ENCODE data around the gene NCOA6.
"Not testable (repeated sequence)": the region's sequence is repeated elsewhere in the genome, so short reads cannot be mapped to it uniquely, and the experiment has no call there.

The NCOA6 gene

GRCh38 chr20:34824026-34824425 is 1.4 kb downstream of the NCOA6 start:
- DNase-seq (ENCODE audit: low spot score): no peak
- in situ Hi-C loops (cut with MboI; ENCODE audit: low sequenced_read_pairs, unreplicated experiment): no loop called here
- TF ChIP-seq CTCF (IDR thresholded peaks at IDR 0.05; ENCODE audit: borderline replicate concordance, control extremely low read depth, extremely low read depth, insufficient read depth, missing control alignments): no peak

GRCh38 chr20:34820805-34821578 is 4.5 kb downstream of the NCOA6 start:
- no peak for DNase-seq (ENCODE audit: low spot score)
- no peak for TF ChIP-seq CTCF (IDR thresholded peaks at IDR 0.05; ENCODE audit: borderline replicate concordance, control extremely low read depth, extremely low read depth, insufficient read depth, missing control alignments)
- in situ Hi-C loops (cut with MboI; ENCODE audit: low sequenced_read_pairs, unreplicated experiment): no loop called here

GRCh38 chr20:34817801-34818200 is 7.7 kb downstream of the NCOA6 start:
- DNase-seq (ENCODE audit: low spot score): no peak
- no peak for TF ChIP-seq CTCF (IDR thresholded peaks at IDR 0.05; ENCODE audit: borderline replicate concordance, control extremely low read depth, extremely low read depth, insufficient read depth, missing control alignments)
- in situ Hi-C loops (cut with MboI; ENCODE audit: low sequenced_read_pairs, unreplicated experiment): no loop called here

- TF ChIP-seq CTCF (IDR thresholded peaks at IDR 0.05; ENCODE audit: borderline replicate concordance, control extremely low read depth, extremely low read depth, insufficient read depth, missing control alignments): no peak
- no peak for DNase-seq (ENCODE audit: low spot score)
- in situ Hi-C loops (cut with MboI; ENCODE audit: low sequenced_read_pairs, unreplicated experiment): no loop called here
Observed at GRCh38 chr20:34817072-34817471, 8.4 kb downstream of the NCOA6 start.

- TF ChIP-seq CTCF (IDR thresholded peaks at IDR 0.05; ENCODE audit: borderline replicate concordance, control extremely low read depth, extremely low read depth, insufficient read depth, missing control alignments): no peak
- DNase-seq (ENCODE audit: low spot score): no peak
- in situ Hi-C loops (cut with MboI; ENCODE audit: low sequenced_read_pairs, unreplicated experiment): no loop called here
Observed at GRCh38 chr20:34815636-34816035, 9.8 kb downstream of the NCOA6 start.

GRCh38 chr20:34808583-34808982 is 16.9 kb downstream of the NCOA6 start:
- in situ Hi-C loops (cut with MboI; ENCODE audit: low sequenced_read_pairs, unreplicated experiment): no loop called here
- DNase-seq (ENCODE audit: low spot score): no peak
- TF ChIP-seq CTCF (IDR thresholded peaks at IDR 0.05; ENCODE audit: borderline replicate concordance, control extremely low read depth, extremely low read depth, insufficient read depth, missing control alignments): no peak

GRCh38 chr20:34807944-34808465 is 17.4 kb downstream of the NCOA6 start:
- DNase-seq (ENCODE audit: low spot score); in situ Hi-C loops (cut with MboI; ENCODE audit: low sequenced_read_pairs, unreplicated experiment): not testable (repeated sequence)
